Panc1 (cell line): Measurements from ENCODE around the gene UCP2.

Source experiments
- POLR2AphosphoS5 ChIP-seq: IDR thresholded peaks from 2 replicates; pipeline ENCODE4 v1.6.1; 2012; ENCODE audit warnings: mild to moderate bottlenecking, low read depth, low read length, moderate library complexity
- SIN3A ChIP-seq: IDR thresholded peaks from 2 replicates; pipeline ENCODE4 v1.6.1; 2012; ENCODE audit warnings: low read depth, mild to moderate bottlenecking, low read length, moderate library complexity, borderline replicate concordance; ENCODE audit not compliant: insufficient read depth
- TF ChIP-seq, protein P1 (sequence below): fragments of 450-650 bp; IDR thresholded peaks from 2 replicates; pipeline ENCODE4 v1.5.1; 2017; ENCODE audit warnings: mild to moderate bottlenecking

DNA sequence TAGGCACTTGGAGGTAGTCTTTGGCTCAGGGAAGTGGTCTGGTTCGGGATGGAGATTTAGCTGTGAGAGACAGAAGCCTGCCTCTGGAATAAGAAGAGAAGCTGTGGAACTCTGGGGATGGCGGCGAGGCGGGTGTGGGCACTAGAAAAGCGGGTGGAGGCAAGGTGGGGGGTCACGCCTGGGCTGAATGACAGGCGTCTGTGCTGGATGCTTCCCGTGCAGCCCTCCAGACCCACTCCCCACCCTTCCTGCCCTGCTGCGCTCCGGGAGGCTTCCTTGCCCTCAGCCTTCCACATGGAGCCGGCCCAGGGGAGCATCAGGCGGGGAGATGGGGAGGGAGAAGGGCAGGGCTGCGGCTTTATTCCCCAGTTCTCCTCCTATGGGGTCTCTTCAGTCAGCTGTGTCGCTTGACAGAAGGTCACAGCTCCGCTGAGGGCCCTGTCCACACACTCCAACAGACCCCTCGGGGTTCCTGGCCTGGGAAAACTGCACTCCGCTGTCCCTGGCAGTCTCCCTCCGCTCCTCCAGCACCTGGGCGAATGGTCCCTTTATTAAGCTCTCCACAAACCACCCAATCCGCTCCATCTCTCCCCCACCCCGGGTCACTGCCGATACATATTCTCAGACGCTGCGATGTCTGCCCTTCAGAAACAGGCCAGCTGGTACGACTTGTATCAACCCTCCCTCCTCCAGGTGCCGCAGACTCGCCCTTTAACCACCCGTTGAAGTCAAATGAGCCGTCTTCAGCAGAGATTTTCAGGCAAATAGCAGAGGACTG, 25.6 kb downstream of the UCP2 start:
- TF ChIP-seq, protein P1, sequence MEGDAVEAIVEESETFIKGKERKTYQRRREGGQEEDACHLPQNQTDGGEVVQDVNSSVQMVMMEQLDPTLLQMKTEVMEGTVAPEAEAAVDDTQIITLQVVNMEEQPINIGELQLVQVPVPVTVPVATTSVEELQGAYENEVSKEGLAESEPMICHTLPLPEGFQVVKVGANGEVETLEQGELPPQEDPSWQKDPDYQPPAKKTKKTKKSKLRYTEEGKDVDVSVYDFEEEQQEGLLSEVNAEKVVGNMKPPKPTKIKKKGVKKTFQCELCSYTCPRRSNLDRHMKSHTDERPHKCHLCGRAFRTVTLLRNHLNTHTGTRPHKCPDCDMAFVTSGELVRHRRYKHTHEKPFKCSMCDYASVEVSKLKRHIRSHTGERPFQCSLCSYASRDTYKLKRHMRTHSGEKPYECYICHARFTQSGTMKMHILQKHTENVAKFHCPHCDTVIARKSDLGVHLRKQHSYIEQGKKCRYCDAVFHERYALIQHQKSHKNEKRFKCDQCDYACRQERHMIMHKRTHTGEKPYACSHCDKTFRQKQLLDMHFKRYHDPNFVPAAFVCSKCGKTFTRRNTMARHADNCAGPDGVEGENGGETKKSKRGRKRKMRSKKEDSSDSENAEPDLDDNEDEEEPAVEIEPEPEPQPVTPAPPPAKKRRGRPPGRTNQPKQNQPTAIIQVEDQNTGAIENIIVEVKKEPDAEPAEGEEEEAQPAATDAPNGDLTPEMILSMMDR = no peak
- no peak for TF ChIP-seq POLR2AphosphoS5
- TF ChIP-seq SIN3A = no peak
